Lung microvascular endothelial cell (primary cell): ENCODE data around the gene AZU1. TPM values are rescaled to one million over a fixed set of nuclear protein-coding genes. Genes with fewer than 3 reads are reported as not detected.
A peak's percentile ranks its signal among the peaks of the same experiment; 100 is the strongest.

Experiments
- DNase-seq, 2 donors: peaks; one replicate each; pipeline versions ENCODE4 v3.0.0 to v3.0.0-alpha.2; 2010; ENCODE audit warnings: low read depth in 2 of 2
- total RNA-seq: library from RNA; depleted of rRNA; stranded (reverse); fragments of >200 nt; gene quantifications from 2 replicates; pipeline ENCODE4 v1.2.1, GENCODE V29; 2014

The AZU1 gene
- total RNA-seq = not detected in 2 replicates

- DNase-seq = no peak
Observed at GRCh38 chr19:827710-828321, at the start of gene AZU1. AZU1 (plus strand) TSS chr19:827837; CDS start chr19:827847, 10 bp downstream.

GRCh38 chr19:778910-779653 lies 48.6 kb upstream of the AZU1 start:
- peak; percentile 62 to 75 for DNase-seq

GRCh38 chr19:780935-781334 lies 46.7 kb upstream of the AZU1 start:
- no peak for DNase-seq

GRCh38 chr19:781800-782184 lies 45.8 kb upstream of the AZU1 start:
- no peak for DNase-seq

- peak; percentile 46 to 63 for DNase-seq
Observed at GRCh38 chr19:782185-782877, 45.3 kb upstream of the AZU1 start.

- DNase-seq = peak; percentile 80 to 81
Observed at GRCh38 chr19:782878-783668, 44.6 kb upstream of the AZU1 start.

GRCh38 chr19:784541-784940 lies 43.1 kb upstream of the AZU1 start:
- DNase-seq = peak in 1 of 2 donors; percentile 48

- DNase-seq = no peak
Observed at GRCh38 chr19:787536-787935, 40.1 kb upstream of the AZU1 start.

GRCh38 chr19:788686-788982 lies 39.0 kb upstream of the AZU1 start:
- no peak for DNase-seq

GRCh38 chr19:788983-789700 lies 38.5 kb upstream of the AZU1 start:
- peak; percentile 65 to 83 for DNase-seq

- no peak for DNase-seq
Observed at GRCh38 chr19:789701-790060, 38.0 kb upstream of the AZU1 start.

GRCh38 chr19:791007-791566 lies 36.5 kb upstream of the AZU1 start:
- DNase-seq = no peak

GRCh38 chr19:791567-792305 lies 35.9 kb upstream of the AZU1 start:
- DNase-seq = peak in 1 of 2 donors; percentile 76

- DNase-seq = peak in 1 of 2 donors; percentile 73
Observed at GRCh38 chr19:792306-792885, 35.2 kb upstream of the AZU1 start.

GRCh38 chr19:793806-794205 lies 33.8 kb upstream of the AZU1 start:
- DNase-seq = no peak

- DNase-seq = no peak
Observed at GRCh38 chr19:795073-795611, 32.5 kb upstream of the AZU1 start.

GRCh38 chr19:795691-796581 lies 31.7 kb upstream of the AZU1 start:
- DNase-seq = no peak

- peak; percentile 100 for DNase-seq
Observed at GRCh38 chr19:796692-797527, 30.7 kb upstream of the AZU1 start, which contains the start of gene PTBP1. PTBP1 (plus strand) TSS chr19:797452; CDS start chr19:797498, 46 bp downstream.
